ENCODE results near the gene CFL2.
"Not testable (repeated sequence)": the region's sequence is repeated elsewhere in the genome, so short reads cannot be mapped to it uniquely, and the experiment has no call there.

CFL2 gene

GRCh38 chr14:34711169-34711568 is 3.2 kb downstream of the CFL2 start:
- peak; percentile 4 to 28 for DNase-seq

GRCh38 chr14:34710744-34711143 is 3.6 kb downstream of the CFL2 start:
- no peak for DNase-seq

- peak in 1 of 2 experiments; percentile 6 for DNase-seq
Observed at GRCh38 chr14:34710006-34710405, 4.4 kb downstream of the CFL2 start.

GRCh38 chr14:34707722-34708121 is 6.7 kb downstream of the CFL2 start:
- no peak for DNase-seq

- DNase-seq = no peak
Observed at GRCh38 chr14:34701808-34702207, 12.6 kb downstream of the CFL2 start.

- no peak for DNase-seq
Observed at GRCh38 chr14:34700622-34701130, 13.7 kb downstream of the CFL2 start.

- peak in 1 of 2 experiments; percentile 58 for DNase-seq
Observed at GRCh38 chr14:34699873-34700621, 14.3 kb downstream of the CFL2 start.

- DNase-seq = not testable (repeated sequence)
Observed at GRCh38 chr14:34694216-34694615, 20.2 kb downstream of the CFL2 start.

- DNase-seq = no peak
Observed at GRCh38 chr14:34693228-34693939, 21.0 kb downstream of the CFL2 start.

GRCh38 chr14:34692898-34693227 is 21.5 kb downstream of the CFL2 start:
- no peak for DNase-seq

GRCh38 chr14:34692348-34692747 is 22.0 kb downstream of the CFL2 start:
- DNase-seq = no peak

GRCh38 chr14:34691206-34691605 is 23.2 kb downstream of the CFL2 start:
- no peak for DNase-seq

- no peak for DNase-seq
Observed at GRCh38 chr14:34688470-34689206, 25.8 kb downstream of the CFL2 start.

- no peak for DNase-seq
Observed at GRCh38 chr14:34685819-34686428, 28.5 kb downstream of the CFL2 start.

GRCh38 chr14:34684578-34684977 is 29.8 kb downstream of the CFL2 start:
- no peak for DNase-seq

- DNase-seq = no peak
Observed at GRCh38 chr14:34682787-34683321, 31.5 kb downstream of the CFL2 start.

- no peak for DNase-seq
Observed at GRCh38 chr14:34680806-34681479, 33.5 kb downstream of the CFL2 start.

GRCh38 chr14:34678735-34679134 is 35.7 kb downstream of the CFL2 start:
- DNase-seq = no peak

GRCh38 chr14:34678306-34678705 is 36.1 kb downstream of the CFL2 start:
- no peak for DNase-seq

GRCh38 chr14:34676516-34677211 is 37.7 kb downstream of the CFL2 start:
- peak in 1 of 2 experiments; percentile 28 for DNase-seq

- no peak for DNase-seq
Observed at GRCh38 chr14:34673702-34674101, 40.7 kb downstream of the CFL2 start.

- DNase-seq = no peak
Observed at GRCh38 chr14:34671716-34672115, 42.7 kb downstream of the CFL2 start.

Data from NCI-H2081 (cell line).